C4-2B (cell line): Measurements from ENCODE around the gene ARV1.

Experiments used
- CTCF ChIP-seq: fragments of 450-650 bp; conservative IDR thresholded peaks from 2 replicates; pipeline ENCODE4 v1.5.1; 2017; ENCODE audit warnings: mild to moderate bottlenecking
- ZFX ChIP-seq: fragments of 450-650 bp; IDR thresholded peaks from 2 replicates; pipeline ENCODE4 v1.6.1; 2017

- no peak for TF ChIP-seq CTCF
- no peak for TF ChIP-seq ZFX
Measured at GRCh38 chr1:230948903-230949302, 30.0 kb upstream of the ARV1 start.
